ENCODE measurements around the gene ZNF148.

Gene ZNF148

GRCh38 chr3:125220183-125220582, 154.9 kb downstream of the ZNF148 start:
- in situ Hi-C loops (cut with MboI; ENCODE audit: low sequenced_read_pairs, unreplicated experiment), result no loop called here
- no peak for DNase-seq (ENCODE audit: low spot score)
- TF ChIP-seq CTCF (IDR thresholded peaks at IDR 0.05; ENCODE audit: borderline replicate concordance, control extremely low read depth, extremely low read depth, insufficient read depth, missing control alignments), result no peak

- no peak for TF ChIP-seq CTCF (IDR thresholded peaks at IDR 0.05; ENCODE audit: borderline replicate concordance, control extremely low read depth, extremely low read depth, insufficient read depth, missing control alignments)
- no peak for DNase-seq (ENCODE audit: low spot score)
- in situ Hi-C loops (cut with MboI; ENCODE audit: low sequenced_read_pairs, unreplicated experiment), result loop anchor here (10.0 kb wide), 1 partner anchor 216 kb away; no protein-coding TSS in a partner anchor
Measured at GRCh38 chr3:125219261-125219701, 155.8 kb downstream of the ZNF148 start.

GRCh38 chr3:125214738-125215137, 160.4 kb downstream of the ZNF148 start:
- in situ Hi-C loops (cut with MboI; ENCODE audit: low sequenced_read_pairs, unreplicated experiment), result loop anchor here (10.0 kb wide), 1 partner anchor 220 kb away; no protein-coding TSS in a partner anchor
- no peak for TF ChIP-seq CTCF (IDR thresholded peaks at IDR 0.05; ENCODE audit: borderline replicate concordance, control extremely low read depth, extremely low read depth, insufficient read depth, missing control alignments)
- no peak for DNase-seq (ENCODE audit: low spot score)

GRCh38 chr3:125213946-125214542, 161.1 kb downstream of the ZNF148 start:
- DNase-seq (ENCODE audit: low spot score), result no peak
- no peak for TF ChIP-seq CTCF (IDR thresholded peaks at IDR 0.05; ENCODE audit: borderline replicate concordance, control extremely low read depth, extremely low read depth, insufficient read depth, missing control alignments)
- in situ Hi-C loops (cut with MboI; ENCODE audit: low sequenced_read_pairs, unreplicated experiment), result loop anchor here (10.0 kb wide), 1 partner anchor 221 kb away; no protein-coding TSS in a partner anchor

GRCh38 chr3:125213364-125213755, 161.8 kb downstream of the ZNF148 start:
- no peak for DNase-seq (ENCODE audit: low spot score)
- no peak for TF ChIP-seq CTCF (IDR thresholded peaks at IDR 0.05; ENCODE audit: borderline replicate concordance, control extremely low read depth, extremely low read depth, insufficient read depth, missing control alignments)
- in situ Hi-C loops (cut with MboI; ENCODE audit: low sequenced_read_pairs, unreplicated experiment), result loop anchor here (10.0 kb wide), 1 partner anchor 221 kb away; no protein-coding TSS in a partner anchor

- peak; percentile 61 for DNase-seq (ENCODE audit: low spot score)
- TF ChIP-seq CTCF (IDR thresholded peaks at IDR 0.05; ENCODE audit: borderline replicate concordance, control extremely low read depth, extremely low read depth, insufficient read depth, missing control alignments), result no peak
- in situ Hi-C loops (cut with MboI; ENCODE audit: low sequenced_read_pairs, unreplicated experiment), result loop anchor here (10.0 kb wide), 1 partner anchor 222 kb away; no protein-coding TSS in a partner anchor
Measured at GRCh38 chr3:125212509-125213363, 162.4 kb downstream of the ZNF148 start, which contains the start of gene SLC12A8. Gene SLC12A8, minus strand, starts transcription at chr3:125212748. Its CDS starts 1,399 bp downstream, at chr3:125211349.

Measured in GM13976 (cell line).